Liver (tissue), 3 donors: Measurements from ENCODE around the gene CXCR6.

Experiments
- CTCF ChIP-seq: fragments of 150-350 bp; IDR thresholded peaks from 2 replicates; pipeline ENCODE4 v1.5.1; 2017; ENCODE audit warnings: improper control_type of control experiment, low read depth, low read length; ENCODE audit not compliant: missing input control
- FOXA1 ChIP-seq: IDR thresholded peaks from 2 replicates; pipeline ENCODE4 v1.6.1; 2016; ENCODE audit warnings: antibody characterized with exemption
- JUND ChIP-seq, 2 donors: IDR thresholded peaks; 2 replicates each; pipeline ENCODE4 v1.6.1; 2016; ENCODE audit warnings: antibody characterized with exemption in 2 of 2
- MAX ChIP-seq: IDR thresholded peaks from 2 replicates; pipeline ENCODE4 v1.6.1; 2016; ENCODE audit warnings: antibody characterized with exemption
- RAD21 ChIP-seq, 2 donors: IDR thresholded peaks; 2 replicates each; pipeline ENCODE4 v1.6.1; 2016; ENCODE audit warnings: antibody characterized with exemption in 2 of 2, mild to moderate bottlenecking in 2 of 2
- REST ChIP-seq: IDR thresholded peaks from 2 replicates; pipeline ENCODE4 v1.6.1; 2016; ENCODE audit warnings: antibody characterized with exemption, mild to moderate bottlenecking
- SP1 ChIP-seq: IDR thresholded peaks from 2 replicates; pipeline ENCODE4 v1.6.1; 2018; ENCODE audit warnings: antibody characterized with exemption, mild to moderate bottlenecking
- TAF1 ChIP-seq: conservative IDR thresholded peaks from 2 replicates; pipeline ENCODE4 v1.6.1; 2016; ENCODE audit warnings: antibody characterized with exemption, mild to moderate bottlenecking
- YY1 ChIP-seq: IDR thresholded peaks from 2 replicates; pipeline ENCODE4 v1.6.1; 2016; ENCODE audit warnings: antibody characterized with exemption, mild to moderate bottlenecking
- ZBTB33 ChIP-seq: IDR thresholded peaks from 2 replicates; pipeline ENCODE4 v1.6.1; 2016; ENCODE audit warnings: antibody characterized with exemption
- TF ChIP-seq, protein P1 (sequence below): IDR thresholded peaks from 2 replicates; pipeline ENCODE4 v1.6.1; 2016; ENCODE audit warnings: antibody characterized with exemption
- donor health status: healthy.
- donor health status: healthy.

GRCh38 chr3:45987368-45988291 lies 44.4 kb downstream of the CXCR6 start:
- TF ChIP-seq, protein P1, sequence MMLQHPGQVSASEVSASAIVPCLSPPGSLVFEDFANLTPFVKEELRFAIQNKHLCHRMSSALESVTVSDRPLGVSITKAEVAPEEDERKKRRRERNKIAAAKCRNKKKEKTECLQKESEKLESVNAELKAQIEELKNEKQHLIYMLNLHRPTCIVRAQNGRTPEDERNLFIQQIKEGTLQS: no peak
- no peak for TF ChIP-seq SP1
- TF ChIP-seq CTCF: no peak
- no peak for TF ChIP-seq JUND (IDR thresholded peaks at IDR 0.05)
- no peak for TF ChIP-seq MAX
- no peak for TF ChIP-seq RAD21 (IDR thresholded peaks at IDR 0.05)
- no peak for TF ChIP-seq YY1
- TF ChIP-seq FOXA1: no peak
- no peak for TF ChIP-seq REST
- no peak for TF ChIP-seq TAF1
- no peak for TF ChIP-seq ZBTB33
